Measurements from ENCODE around the gene UBE4B. TPM values are rescaled to one million over a fixed set of nuclear protein-coding genes. Genes with fewer than 3 reads are reported as not detected.
A peak's percentile ranks its signal among the peaks of the same experiment; 100 is the strongest.
"Not testable (repeated sequence)": the region's sequence is repeated elsewhere in the genome, so short reads cannot be mapped to it uniquely, and the experiment has no call there.

The UBE4B gene
- 38.7 TPM for polyA plus RNA-seq (2013, experiment 1 of 2; ENCODE audit: insufficient read length)
- polyA plus RNA-seq (2013, experiment 2 of 2; ENCODE audit: insufficient read length): 38.1 TPM

- DNase-seq: peak; percentile 98
Observed at GRCh38 chr1:10032590-10033358, at the start of gene UBE4B. UBE4B (plus strand) TSS chr1:10032958; CDS start chr1:10033671, 713 bp downstream.

GRCh38 chr1:9984253-9984652 lies 48.5 kb upstream of the UBE4B start:
- no peak for DNase-seq

- DNase-seq: no peak
Observed at GRCh38 chr1:9985001-9985400, 47.8 kb upstream of the UBE4B start.

- DNase-seq: no peak
Observed at GRCh38 chr1:9989773-9990172, 43.0 kb upstream of the UBE4B start.

GRCh38 chr1:9990944-9991343 lies 41.8 kb upstream of the UBE4B start:
- DNase-seq: no peak

GRCh38 chr1:9992910-9993309 lies 39.8 kb upstream of the UBE4B start:
- DNase-seq: no peak

GRCh38 chr1:9993561-9994075 lies 39.1 kb upstream of the UBE4B start:
- no peak for DNase-seq

GRCh38 chr1:9996624-9997582 lies 35.9 kb upstream of the UBE4B start, which contains the start of gene RBP7:
RBP7 (plus strand) TSS chr1:9997228; CDS start chr1:9997259, 31 bp downstream.
- DNase-seq: no peak

- DNase-seq: no peak
Observed at GRCh38 chr1:10001016-10001665, 31.6 kb upstream of the UBE4B start.

GRCh38 chr1:10005248-10005647 lies 27.5 kb upstream of the UBE4B start:
- DNase-seq: not testable (repeated sequence)

- no peak for DNase-seq
Observed at GRCh38 chr1:10007169-10007568, 25.6 kb upstream of the UBE4B start.

- peak; percentile 50 for DNase-seq
Observed at GRCh38 chr1:10014016-10014415, 18.7 kb upstream of the UBE4B start.

GRCh38 chr1:10019561-10019960 lies 13.2 kb upstream of the UBE4B start:
- peak; percentile 33 for DNase-seq

- DNase-seq: no peak
Observed at GRCh38 chr1:10020086-10020485, 12.7 kb upstream of the UBE4B start.

- DNase-seq: peak; percentile 70
Observed at GRCh38 chr1:10020678-10021077, 12.1 kb upstream of the UBE4B start.

- not testable (repeated sequence) for DNase-seq
Observed at GRCh38 chr1:10021992-10022391, 10.8 kb upstream of the UBE4B start.

- DNase-seq: no peak
Observed at GRCh38 chr1:10022656-10023055, 10.1 kb upstream of the UBE4B start.

GRCh38 chr1:10025354-10025753 lies 7.4 kb upstream of the UBE4B start:
- DNase-seq: no peak

- no peak for DNase-seq
Observed at GRCh38 chr1:10027027-10027426, 5.7 kb upstream of the UBE4B start.

GRCh38 chr1:10028956-10029500 lies 3.7 kb upstream of the UBE4B start:
- not testable (repeated sequence) for DNase-seq

GRCh38 chr1:10031461-10031860 lies 1.3 kb upstream of the UBE4B start:
- peak; percentile 88 for DNase-seq

GRCh38 chr1:10033359-10033845 lies 644 bp downstream of the UBE4B start:
- no peak for DNase-seq

Measured in fibroblast of skin of abdomen (primary cell).